NB4 (cell line): Measurements from ENCODE around the gene SMOC2.
A peak's percentile ranks its signal among the peaks of the same experiment; 100 is the strongest.

Experiments
- DNase-seq: peaks from one replicate; pipeline ENCODE4 v3.0.0; 2010; ENCODE audit warnings: low read depth
- H3K4me3 ChIP-seq: one replicate; pipeline ENCODE4 v1.5.1; 2011; ENCODE audit warnings: mild to moderate bottlenecking, low read depth, low read length, moderate library complexity
- CTCF ChIP-seq: IDR thresholded peaks from one replicate; pipeline ENCODE4 v1.5.1; 2012; ENCODE audit warnings: low read depth, low read length
- MAX ChIP-seq: IDR thresholded peaks from 2 replicates; pipeline ENCODE4 v1.6.1; 2011; ENCODE audit warnings: low read depth, low read length
- MYC ChIP-seq: IDR thresholded peaks from 2 replicates; pipeline ENCODE4 v1.6.1; 2011; ENCODE audit warnings: low read depth, low read length
- POLR2A ChIP-seq: IDR thresholded peaks from 2 replicates; pipeline ENCODE4 v1.6.1; 2011; ENCODE audit warnings: mild to moderate bottlenecking; ENCODE audit not compliant: insufficient read length; ENCODE audit errors: extremely low read depth

Gene SMOC2

GRCh38 chr6:168534265-168534664 is 93.3 kb downstream of the SMOC2 start:
- TF ChIP-seq CTCF (no peak), MYC (no peak), MAX (no peak), POLR2A (no peak)
- no peak overlapping the region for H3K4me3 ChIP-seq
- DNase-seq, result no peak

- DNase-seq, result no peak
- TF ChIP-seq MYC (no peak), MAX (no peak), POLR2A (no peak), CTCF (no peak)
- H3K4me3 ChIP-seq, result no peak overlapping the region
These were observed 94.7 kb downstream of the SMOC2 start for GRCh38 chr6:168535711-168536110.

- no peak for TF ChIP-seq POLR2A
- no peak for TF ChIP-seq MYC
- TF ChIP-seq CTCF, result no peak
- TF ChIP-seq MAX, result no peak
- no peak for DNase-seq
- no peak overlapping the region for H3K4me3 ChIP-seq
These were observed 95.2 kb downstream of the SMOC2 start for GRCh38 chr6:168536196-168536595.

GRCh38 chr6:168536665-168537539 is 95.9 kb downstream of the SMOC2 start:
- peak; percentile 16 for DNase-seq
- H3K4me3 ChIP-seq, result no peak overlapping the region
- no peak for TF ChIP-seq CTCF
- no peak for TF ChIP-seq MAX
- TF ChIP-seq MYC, result no peak
- no peak for TF ChIP-seq POLR2A

GRCh38 chr6:168537540-168537884 is 96.5 kb downstream of the SMOC2 start:
- TF ChIP-seq POLR2A, result no peak
- no peak for TF ChIP-seq MYC
- TF ChIP-seq CTCF, result no peak
- no peak for TF ChIP-seq MAX
- no peak overlapping the region for H3K4me3 ChIP-seq
- no peak for DNase-seq
